ENCODE data around the gene GAA. TPM values are rescaled to one million over a fixed set of nuclear protein-coding genes. Genes with fewer than 3 reads are reported as not detected.
"Not testable (repeated sequence)": the region's sequence is repeated elsewhere in the genome, so short reads cannot be mapped to it uniquely, and the experiment has no call there.

Gene GAA
- total RNA-seq, 1 donor from 2014 or later = 59.7 TPM

GRCh38 chr17:80147035-80147822 lies 45.8 kb downstream of the GAA start, which contains the start of gene EIF4A3:
EIF4A3 (minus strand) TSS chr17:80147128; CDS start chr17:80146961, 167 bp downstream.
- Mint-ChIP-seq H3K9me3 (no peaks in the 10 kb centered on the region), H3K27ac (peak within 1 kb of the TSS; percentile 98), H3K27me3 (ENCODE audit: low read depth) (no peaks in the 10 kb centered on the region), H3K4me1 (peaks cover 34% of the 10 kb centered on the region), H3K4me3 (peak within 1 kb of the TSS; percentile 95), H3K36me3 (peaks cover 1% of the 10 kb centered on the region)
- TF ChIP-seq CTCF (IDR thresholded peaks at IDR 0.05; ENCODE audit: unreplicated experiment) = no peak
- DNase-seq (ENCODE audit: low spot score in 2 of 2, unreplicated experiment in 2 of 2) = peak; percentile 91 to 95

GRCh38 chr17:80151333-80151732 lies 50.0 kb downstream of the GAA start:
- Mint-ChIP-seq H3K9me3 (peaks cover 12% of the 10 kb centered on the region), H3K27ac (peak overlapping the region; percentile 14), H3K36me3 (peaks cover 7% of the 10 kb centered on the region), H3K4me3 (no peak overlapping the region), H3K4me1 (peaks cover 16% of the 10 kb centered on the region), H3K27me3 (ENCODE audit: low read depth) (no peaks in the 10 kb centered on the region)
- no peak for DNase-seq (ENCODE audit: low spot score in 2 of 2, unreplicated experiment in 2 of 2)
- TF ChIP-seq CTCF (IDR thresholded peaks at IDR 0.05; ENCODE audit: unreplicated experiment) = no peak

GRCh38 chr17:80152081-80152702 lies 50.8 kb downstream of the GAA start:
- no peak overlapping the region for H3K27ac Mint-ChIP-seq
- H3K9me3 Mint-ChIP-seq = peaks cover 12% of the 10 kb centered on the region
- TF ChIP-seq CTCF (IDR thresholded peaks at IDR 0.05; ENCODE audit: unreplicated experiment) = no peak
- H3K36me3 Mint-ChIP-seq = peaks cover 7% of the 10 kb centered on the region
- H3K4me1 Mint-ChIP-seq = peaks cover 16% of the 10 kb centered on the region
- H3K4me3 Mint-ChIP-seq = no peak overlapping the region
- no peaks in the 10 kb centered on the region for H3K27me3 Mint-ChIP-seq (ENCODE audit: low read depth)
- DNase-seq (ENCODE audit: low spot score in 2 of 2, unreplicated experiment in 2 of 2) = no peak

GRCh38 chr17:80153004-80153403 lies 51.6 kb downstream of the GAA start:
- peaks cover 15% of the 10 kb centered on the region for H3K4me1 Mint-ChIP-seq
- no peak for DNase-seq (ENCODE audit: low spot score in 2 of 2, unreplicated experiment in 2 of 2)
- no peak overlapping the region for H3K27ac Mint-ChIP-seq
- TF ChIP-seq CTCF (IDR thresholded peaks at IDR 0.05; ENCODE audit: unreplicated experiment) = no peak
- H3K36me3 Mint-ChIP-seq = peaks cover 7% of the 10 kb centered on the region
- peaks cover 12% of the 10 kb centered on the region for H3K9me3 Mint-ChIP-seq
- no peak overlapping the region for H3K4me3 Mint-ChIP-seq
- no peaks in the 10 kb centered on the region for H3K27me3 Mint-ChIP-seq (ENCODE audit: low read depth)

GRCh38 chr17:80154166-80154565 lies 52.8 kb downstream of the GAA start:
- TF ChIP-seq CTCF (IDR thresholded peaks at IDR 0.05; ENCODE audit: unreplicated experiment) = no peak
- no peak for DNase-seq (ENCODE audit: low spot score in 2 of 2, unreplicated experiment in 2 of 2)
- Mint-ChIP-seq H3K27me3 (ENCODE audit: low read depth) (no peaks in the 10 kb centered on the region), H3K4me3 (no peak overlapping the region), H3K36me3 (peaks cover 7% of the 10 kb centered on the region), H3K27ac (no peak overlapping the region), H3K4me1 (peaks cover 10% of the 10 kb centered on the region), H3K9me3 (peaks cover 12% of the 10 kb centered on the region)

- peaks cover 25% of the 10 kb centered on the region for H3K4me1 Mint-ChIP-seq
- H3K27me3 Mint-ChIP-seq (ENCODE audit: low read depth); DNase-seq (ENCODE audit: low spot score in 2 of 2, unreplicated experiment in 2 of 2); H3K4me3 Mint-ChIP-seq; H3K27ac Mint-ChIP-seq; H3K36me3 Mint-ChIP-seq: not testable (repeated sequence)
- peaks cover 12% of the 10 kb centered on the region for H3K9me3 Mint-ChIP-seq
These were observed 54.2 kb downstream of the GAA start for GRCh38 chr17:80155600-80155999.
